GM21825 (cell line): ENCODE results near the gene ZRANB2.

Experiments
- ATAC-seq: cut with Tn5 transposase; IDR thresholded peaks from one replicate; pipeline ENCODE4 v1.9.1; 2021; ENCODE audit warnings: mild to moderate bottlenecking, moderate library complexity; ENCODE audit not compliant: unreplicated experiment

The ZRANB2 gene

GRCh38 chr1:71030026-71030425 lies 50.8 kb downstream of the ZRANB2 start:
- no peak for ATAC-seq

- ATAC-seq: no peak
Measured at GRCh38 chr1:71028981-71029380, 51.9 kb downstream of the ZRANB2 start.

- ATAC-seq: no peak
Measured at GRCh38 chr1:71027991-71028390, 52.8 kb downstream of the ZRANB2 start.

- ATAC-seq: no peak
Measured at GRCh38 chr1:71026093-71026492, 54.7 kb downstream of the ZRANB2 start.

- ATAC-seq: no peak
Measured at GRCh38 chr1:71023515-71023914, 57.3 kb downstream of the ZRANB2 start.

GRCh38 chr1:71019233-71019969 lies 61.4 kb downstream of the ZRANB2 start:
- no peak for ATAC-seq

- no peak for ATAC-seq
Measured at GRCh38 chr1:71018791-71019190, 62.0 kb downstream of the ZRANB2 start.

- ATAC-seq: no peak
Measured at GRCh38 chr1:71015745-71016144, 65.1 kb downstream of the ZRANB2 start.

GRCh38 chr1:71014178-71014579 lies 66.7 kb downstream of the ZRANB2 start:
- ATAC-seq: no peak
